Muscle of arm (tissue), 12 donors: ENCODE results near the gene BIN1. TPM values are rescaled to one million over a fixed set of nuclear protein-coding genes. Genes with fewer than 3 reads are reported as not detected.

Source experiments
- DNase-seq: peaks from one replicate; pipeline ENCODE4 v3.0.0-alpha.2; 2013
- polyA plus RNA-seq, 12 donors: library from polyadenylated mRNA; unstranded; fragments of 120-200 nt; gene quantifications; one replicate each; pipeline ENCODE4 v1.2.1, GENCODE V29; 2013; ENCODE audit not compliant: insufficient read length in 12 of 12

The BIN1 gene
- polyA plus RNA-seq, 12 donors: 376 to 1,688 (median 716) TPM

- no peak for DNase-seq
Observed at GRCh38 chr2:127027715-127028114, 79.2 kb downstream of the BIN1 start.

DNA sequence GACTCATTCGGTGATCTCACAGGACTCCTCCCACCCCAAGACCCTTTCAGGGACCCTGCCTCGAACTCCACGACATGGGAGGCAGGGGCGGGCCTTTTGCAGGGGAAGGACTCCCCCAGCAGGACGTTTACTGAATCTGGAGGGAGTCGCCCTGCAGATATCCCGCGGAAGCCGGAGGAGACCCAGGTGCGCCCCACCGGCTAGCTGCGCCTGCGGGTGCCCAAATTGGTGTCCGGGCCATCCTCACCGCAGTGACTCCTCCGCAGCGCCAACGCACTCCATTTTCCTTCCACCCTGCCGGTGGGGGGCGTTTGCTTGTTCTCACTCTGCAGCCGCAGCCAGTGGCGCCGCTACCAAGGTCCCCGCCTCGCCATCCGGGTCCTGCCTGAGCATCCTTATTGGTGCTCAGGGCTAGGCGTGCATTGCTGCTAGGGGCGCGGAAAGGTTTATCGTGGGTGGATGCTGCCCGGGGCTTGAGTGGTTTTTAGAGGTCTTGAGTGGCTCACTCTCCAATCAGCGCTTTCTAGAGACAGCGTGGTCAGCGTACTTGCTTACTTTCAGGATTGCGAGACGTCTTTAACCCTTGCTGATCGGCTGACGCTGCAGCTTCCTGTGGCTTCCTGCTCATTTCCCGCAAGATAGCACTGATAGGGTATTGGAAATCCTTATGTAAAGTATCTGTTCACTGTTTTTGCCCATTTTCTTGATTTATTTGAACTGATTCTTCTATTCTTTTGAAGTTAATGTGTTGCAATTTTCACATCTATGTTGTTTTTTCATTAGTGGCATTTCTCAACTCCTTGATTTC is 81.4 kb downstream of the BIN1 start:
- peak; percentile 75 for DNase-seq

- DNase-seq: no peak
Observed at GRCh38 chr2:127024769-127025358, 82.1 kb downstream of the BIN1 start.

- no peak for DNase-seq
Observed at GRCh38 chr2:127023504-127023903, 83.5 kb downstream of the BIN1 start.

DNA sequence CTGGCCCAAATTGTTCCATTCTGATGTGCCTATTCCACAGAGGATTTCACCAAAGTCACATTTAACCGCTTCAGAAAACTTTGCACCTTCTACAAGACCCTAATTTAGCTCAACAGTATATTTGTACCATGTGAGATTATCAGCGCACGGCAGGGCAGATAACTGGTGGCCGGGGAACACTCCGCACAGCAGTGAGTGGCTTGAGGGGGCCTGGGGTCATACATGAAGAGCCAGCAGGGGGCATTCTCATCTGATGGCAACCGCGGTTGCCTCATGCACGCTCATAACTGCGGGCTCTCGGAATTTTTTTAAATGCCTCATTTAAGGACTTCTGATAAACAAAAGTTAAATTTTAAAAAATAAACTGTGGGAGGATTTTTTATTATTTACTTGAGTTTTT is 84.1 kb downstream of the BIN1 start:
- no peak for DNase-seq

GRCh38 chr2:127020536-127020935 is 86.4 kb downstream of the BIN1 start:
- no peak for DNase-seq

- no peak for DNase-seq
Observed at GRCh38 chr2:127017548-127017947, 89.4 kb downstream of the BIN1 start.

GRCh38 chr2:127016329-127016728 is 90.6 kb downstream of the BIN1 start:
- DNase-seq: no peak

DNA sequence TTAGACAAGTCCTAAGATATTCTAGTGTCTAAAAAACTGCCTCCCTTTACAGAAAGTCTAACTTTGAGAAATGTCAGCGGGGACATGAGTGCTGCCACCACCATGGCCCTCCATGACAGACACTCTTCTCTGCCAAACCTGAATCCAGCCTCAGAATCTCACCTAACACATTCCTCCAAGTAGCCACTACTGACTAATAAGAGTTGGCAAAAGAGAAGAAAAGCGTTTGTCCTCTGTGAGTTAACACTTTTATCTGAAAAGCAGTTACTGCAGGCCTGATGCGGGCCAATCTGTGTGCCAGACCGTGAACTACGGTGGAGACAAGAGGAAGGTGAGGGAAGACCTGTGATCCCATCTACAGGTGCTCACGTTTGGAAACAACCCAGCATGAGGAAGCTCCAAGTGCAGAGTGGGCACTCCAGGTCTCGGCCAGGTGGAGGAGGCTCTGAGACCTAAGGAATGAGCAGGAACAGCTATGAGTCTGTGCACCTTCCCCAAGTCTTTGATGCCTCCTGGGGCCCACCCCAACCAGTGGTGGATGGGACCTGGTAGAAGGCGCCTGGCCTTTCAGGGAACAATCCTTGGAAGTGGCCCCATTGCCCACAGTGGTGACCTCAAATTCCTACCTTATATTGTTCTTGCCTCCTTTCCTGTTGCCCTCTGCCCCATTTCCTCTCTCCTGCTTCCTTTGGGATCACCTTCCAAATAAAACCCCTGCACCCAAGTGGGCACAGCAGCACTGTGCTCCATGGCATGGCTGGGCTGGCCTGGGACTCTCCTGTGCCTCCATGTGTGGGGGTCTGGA is 91.6 kb downstream of the BIN1 start:
- DNase-seq: no peak

DNA sequence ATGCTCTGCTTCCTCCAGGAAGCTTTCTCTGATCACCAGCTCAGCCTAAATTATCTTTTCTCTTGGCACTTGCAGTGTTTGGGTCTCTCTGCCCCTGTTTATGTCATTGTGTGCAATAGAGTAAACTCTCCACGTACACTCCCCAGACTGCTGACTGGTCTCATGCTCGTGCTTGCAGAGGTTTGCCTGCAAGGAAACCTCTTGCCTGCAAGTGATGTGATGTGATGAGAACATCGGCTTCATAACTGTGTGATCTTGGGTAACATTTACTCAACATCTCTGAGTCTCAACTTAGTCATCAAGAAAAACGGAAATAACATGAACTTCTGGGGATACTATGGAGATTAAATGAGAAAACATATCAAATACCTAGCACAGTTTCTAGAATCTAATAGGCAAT is 92.3 kb downstream of the BIN1 start:
- no peak for DNase-seq

GRCh38 chr2:127014224-127014623 is 92.7 kb downstream of the BIN1 start:
- no peak for DNase-seq

DNA sequence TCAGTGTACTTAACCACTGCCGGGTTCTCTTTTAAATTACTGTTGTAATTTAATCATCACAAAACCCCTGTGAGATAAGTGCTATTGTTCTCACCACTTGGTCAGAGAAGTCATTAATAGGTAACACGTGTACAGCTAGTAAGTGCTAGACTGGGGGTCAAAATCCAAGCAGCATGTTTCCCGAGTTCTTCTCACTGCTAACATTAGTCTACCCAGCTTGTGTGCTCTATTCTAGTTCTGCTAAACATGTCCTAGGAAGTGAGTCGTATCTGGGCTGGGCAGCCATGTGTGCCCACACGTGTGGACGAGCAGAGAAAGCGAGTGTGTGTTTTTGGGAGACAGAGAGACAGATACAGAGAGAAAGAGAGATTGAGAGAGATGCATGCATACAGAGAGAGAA is 94.1 kb downstream of the BIN1 start:
- no peak for DNase-seq

DNA sequence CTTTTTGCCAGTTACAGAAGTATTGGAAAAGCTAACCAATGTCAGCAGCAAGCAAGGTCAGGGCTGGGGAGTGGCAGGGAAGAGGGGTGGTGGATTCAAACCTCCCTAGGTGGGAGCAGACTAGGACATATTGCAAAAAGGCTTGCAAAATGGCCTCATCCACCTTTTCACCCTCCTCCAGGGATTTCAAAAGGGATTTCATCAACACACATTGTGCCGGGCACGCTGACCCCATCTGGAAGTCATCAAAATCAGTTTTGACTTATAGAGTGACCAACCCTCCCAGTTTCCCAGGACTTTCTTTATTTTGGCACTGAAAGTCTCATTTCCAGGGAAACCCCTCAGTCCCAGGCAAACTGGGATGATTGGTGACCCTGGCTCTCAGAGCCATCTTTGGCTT is 94.7 kb downstream of the BIN1 start:
- no peak for DNase-seq

DNA sequence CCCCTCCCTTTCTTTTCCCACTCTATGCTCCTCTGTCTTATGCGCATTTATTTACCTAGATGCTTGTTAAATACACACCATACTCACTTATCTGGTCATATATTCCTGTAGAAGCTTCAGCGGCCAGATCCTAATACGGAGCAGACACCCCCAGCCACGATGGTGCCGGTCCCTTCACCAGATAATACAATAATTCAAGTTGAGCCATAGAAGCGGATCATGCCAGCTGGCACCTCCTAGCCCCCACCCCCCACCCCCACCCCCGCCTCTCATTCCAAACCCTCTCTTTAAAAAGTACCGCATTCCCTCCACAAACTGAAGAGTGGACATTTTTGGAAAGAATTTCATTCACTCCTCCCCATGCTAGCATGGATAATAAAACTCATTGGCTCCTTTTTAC is 95.2 kb downstream of the BIN1 start:
- no peak for DNase-seq

DNA sequence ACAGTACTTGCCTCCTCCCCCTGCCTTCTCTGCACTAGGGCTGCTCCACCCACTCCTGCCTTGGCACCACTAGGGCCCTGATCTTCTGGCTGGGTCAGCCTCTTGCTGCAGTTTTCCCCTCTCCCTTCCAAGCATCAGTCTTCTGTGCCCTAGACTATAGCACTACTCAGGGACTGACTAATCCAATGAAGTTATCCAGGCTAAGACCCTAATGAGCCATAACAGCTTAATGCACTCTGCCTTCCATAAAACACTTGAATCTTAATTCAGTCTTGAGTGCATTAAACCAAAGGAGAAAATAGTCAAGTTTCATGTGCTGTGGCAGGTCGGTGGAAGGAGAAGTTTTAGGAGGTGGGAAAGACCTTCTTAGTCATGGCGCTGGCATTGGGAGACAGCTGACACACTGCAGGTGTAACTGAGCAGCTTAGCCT is 95.7 kb downstream of the BIN1 start:
- no peak for DNase-seq

GRCh38 chr2:127008265-127009015 is 98.5 kb downstream of the BIN1 start:
- DNase-seq: no peak

DNA sequence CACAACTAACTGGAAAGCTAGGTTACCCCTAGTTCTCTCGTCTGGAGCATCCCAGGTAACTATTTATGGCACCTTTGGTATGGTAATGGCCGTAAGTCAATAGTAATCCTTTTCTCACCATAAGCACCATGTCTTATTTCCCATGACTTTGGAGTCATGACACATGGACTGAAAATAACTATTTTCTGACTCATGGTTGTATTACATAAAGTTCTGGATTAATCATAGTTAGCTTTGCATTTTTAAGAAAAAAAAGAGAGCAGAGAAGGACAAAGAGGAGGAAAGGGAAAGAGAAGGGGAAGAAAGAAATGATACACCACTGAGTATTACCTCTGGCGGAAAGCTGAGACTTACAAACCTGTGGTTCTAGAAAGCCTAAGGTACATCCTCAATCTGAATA is 99.3 kb downstream of the BIN1 start:
- no peak for DNase-seq

- no peak for DNase-seq
Observed at GRCh38 chr2:127006962-127007361, 100.0 kb downstream of the BIN1 start.

DNA sequence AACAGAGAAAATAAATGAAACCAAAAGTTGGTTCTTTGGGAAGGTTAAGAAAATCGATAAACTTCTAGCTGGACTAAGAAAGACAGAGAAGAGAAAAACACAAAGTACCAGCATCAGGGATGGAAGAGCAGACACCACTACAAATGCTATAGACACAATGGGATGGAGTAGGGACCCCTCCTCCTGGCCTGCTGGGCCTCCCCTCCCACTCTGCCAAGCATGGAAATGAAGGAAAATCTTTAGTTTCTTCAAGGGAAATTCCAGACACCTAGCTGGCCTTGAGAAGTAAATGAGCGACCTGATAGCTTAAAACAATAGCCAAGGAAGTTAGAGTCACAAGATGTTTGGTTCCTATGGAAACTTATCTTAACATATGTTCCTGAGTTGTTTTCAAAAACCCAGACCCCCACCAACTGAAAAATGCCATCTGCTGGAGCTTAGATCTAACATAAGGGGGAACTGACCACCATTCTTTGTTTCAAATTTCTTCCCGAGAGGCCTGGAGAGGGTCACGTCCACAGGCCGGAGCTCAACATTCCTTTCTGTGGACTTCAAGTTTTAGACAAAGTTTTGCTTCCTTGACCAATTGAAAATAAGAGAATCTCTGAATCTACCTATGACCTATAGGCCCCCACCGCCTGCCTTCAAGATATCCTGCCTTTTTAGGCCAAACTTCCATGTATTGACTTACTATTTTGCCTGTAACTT is 101.9 kb downstream of the BIN1 start:
- DNase-seq: no peak

DNA sequence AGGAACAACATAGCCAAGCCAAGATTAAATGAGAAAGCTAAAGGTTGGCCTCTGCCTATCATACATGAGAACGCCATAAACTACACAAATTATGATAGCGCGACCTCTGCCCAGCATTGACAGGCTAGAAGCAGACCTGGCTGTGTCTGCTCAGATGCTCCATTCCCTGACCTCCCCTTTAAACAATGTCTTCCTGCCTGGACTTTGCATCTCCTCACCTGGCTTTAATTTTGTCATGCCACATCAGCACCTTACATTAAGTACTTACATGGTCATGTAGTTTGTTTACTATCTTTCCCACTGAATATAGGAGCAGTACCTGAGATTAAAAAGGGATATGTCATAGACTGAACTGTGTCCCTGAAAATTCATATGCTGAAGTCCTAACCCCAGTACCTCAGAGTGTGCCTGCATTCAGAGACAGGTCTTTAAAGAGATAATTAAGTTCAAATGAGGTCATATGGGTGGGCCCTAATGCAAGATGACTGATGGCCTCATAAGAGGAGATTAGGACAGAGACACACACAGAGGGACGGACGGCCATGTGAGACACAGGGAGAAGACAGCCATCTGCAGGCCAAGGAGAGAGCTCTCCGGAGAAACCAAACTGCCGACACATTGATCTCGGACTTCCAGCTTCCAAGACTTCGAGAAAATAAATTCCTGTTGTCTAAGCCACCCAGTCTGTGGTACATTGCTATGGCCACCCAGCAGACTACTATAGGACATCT is 103.7 kb downstream of the BIN1 start:
- no peak for DNase-seq

DNA sequence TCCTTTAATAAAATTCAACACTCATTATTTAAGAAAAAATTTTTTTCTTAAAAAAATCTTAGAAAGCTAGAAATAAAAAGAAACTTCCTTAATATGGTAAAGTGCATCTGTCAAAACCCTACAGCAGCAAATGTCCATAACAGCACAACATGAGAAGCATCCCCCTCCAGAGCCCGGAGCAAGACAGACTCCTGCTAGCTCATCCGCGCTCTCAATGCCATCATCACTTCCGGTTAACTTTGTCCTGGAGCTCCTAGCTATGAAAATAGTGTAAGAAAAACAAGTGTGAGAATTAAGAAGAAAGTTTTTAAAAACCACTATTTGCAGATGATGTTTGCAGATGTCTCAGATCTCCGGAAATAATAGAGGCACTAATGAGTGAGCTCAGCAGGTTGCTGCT is 105.2 kb downstream of the BIN1 start:
- DNase-seq: no peak
